ENCODE measurements around the gene SNX2. TPM values are rescaled to one million over a fixed set of nuclear protein-coding genes. Genes with fewer than 3 reads are reported as not detected.

Gene SNX2, protein sequence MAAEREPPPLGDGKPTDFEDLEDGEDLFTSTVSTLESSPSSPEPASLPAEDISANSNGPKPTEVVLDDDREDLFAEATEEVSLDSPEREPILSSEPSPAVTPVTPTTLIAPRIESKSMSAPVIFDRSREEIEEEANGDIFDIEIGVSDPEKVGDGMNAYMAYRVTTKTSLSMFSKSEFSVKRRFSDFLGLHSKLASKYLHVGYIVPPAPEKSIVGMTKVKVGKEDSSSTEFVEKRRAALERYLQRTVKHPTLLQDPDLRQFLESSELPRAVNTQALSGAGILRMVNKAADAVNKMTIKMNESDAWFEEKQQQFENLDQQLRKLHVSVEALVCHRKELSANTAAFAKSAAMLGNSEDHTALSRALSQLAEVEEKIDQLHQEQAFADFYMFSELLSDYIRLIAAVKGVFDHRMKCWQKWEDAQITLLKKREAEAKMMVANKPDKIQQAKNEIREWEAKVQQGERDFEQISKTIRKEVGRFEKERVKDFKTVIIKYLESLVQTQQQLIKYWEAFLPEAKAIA
- 10 to 100 TPM; 36.4 to 40.5 TPM for total RNA-seq

GRCh38 chr5:122774861-122775549 lies at the start of gene SNX2:
Gene SNX2 (plus strand): TSS chr5:122775080. CDS start chr5:122775104, 24 bp downstream.

DNA sequence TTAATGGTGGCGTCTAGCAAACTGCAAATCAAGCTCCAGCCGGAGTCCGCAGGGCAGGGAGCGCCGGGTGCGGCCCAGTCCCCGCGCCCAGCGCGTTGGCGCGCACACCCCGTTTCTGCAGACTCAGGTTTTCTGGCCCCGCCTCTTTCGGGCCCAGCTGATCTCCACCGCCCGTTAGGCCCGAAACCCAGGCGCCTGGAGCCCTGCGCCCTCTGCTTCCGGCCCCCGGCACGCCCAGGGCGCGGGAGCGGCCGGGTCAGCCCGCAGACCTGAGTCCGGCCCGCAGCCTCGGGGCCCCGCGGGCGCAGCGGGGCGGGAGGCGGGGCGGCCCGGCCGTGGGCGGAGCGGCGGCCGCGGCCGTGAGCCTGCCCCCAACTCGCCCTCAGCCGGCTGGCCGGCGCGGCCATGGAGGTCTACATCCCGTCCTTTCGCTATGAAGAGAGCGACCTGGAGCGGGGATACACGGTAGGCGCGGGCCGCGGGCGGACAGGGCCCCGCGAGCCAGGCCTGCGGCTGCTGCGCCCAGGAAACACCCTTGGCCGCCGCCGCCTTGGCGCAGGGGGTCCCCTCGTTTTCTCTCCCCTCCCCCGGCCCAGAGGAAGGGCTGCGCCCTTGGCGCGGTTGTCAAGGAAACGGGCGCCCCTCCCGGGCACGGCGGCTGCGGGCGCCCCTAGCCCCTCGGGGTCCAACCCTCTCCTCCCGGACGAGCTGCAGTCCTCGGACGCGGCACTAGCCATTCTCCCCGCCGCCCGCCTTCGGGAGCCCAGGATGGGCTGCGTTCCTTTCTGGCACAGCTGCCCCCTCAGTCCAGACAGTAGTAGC lies 70.6 kb downstream of the SNX2 start, which contains the start of gene SNX24:
TSS of gene SNX24 (plus strand) at position 385 of the 822 bp plus-strand sequence. CDS start at position 406, 21 bp downstream.

Other genes starting within 250 kb of the SNX2 start
- gene SNX24, start 70.5 kb downstream of the SNX2 start, total RNA-seq: 1 to 10 TPM; 1.2 to 1.4 TPM